Hematopoietic multipotent progenitor cell treated with erythropoietin and hydrocortisone succinate and interleukin-3 and kit ligand, for 17 days (in vitro differentiated cells): ENCODE data around the gene INSL3.
"Not testable (repeated sequence)": the region's sequence is repeated elsewhere in the genome, so short reads cannot be mapped to it uniquely, and the experiment has no call there.

Source experiments
- DNase-seq: peaks from one replicate; pipeline ENCODE4 v3.0.0-alpha.2; 2015; ENCODE audit warnings: low spot score

INSL3 gene

DNA sequence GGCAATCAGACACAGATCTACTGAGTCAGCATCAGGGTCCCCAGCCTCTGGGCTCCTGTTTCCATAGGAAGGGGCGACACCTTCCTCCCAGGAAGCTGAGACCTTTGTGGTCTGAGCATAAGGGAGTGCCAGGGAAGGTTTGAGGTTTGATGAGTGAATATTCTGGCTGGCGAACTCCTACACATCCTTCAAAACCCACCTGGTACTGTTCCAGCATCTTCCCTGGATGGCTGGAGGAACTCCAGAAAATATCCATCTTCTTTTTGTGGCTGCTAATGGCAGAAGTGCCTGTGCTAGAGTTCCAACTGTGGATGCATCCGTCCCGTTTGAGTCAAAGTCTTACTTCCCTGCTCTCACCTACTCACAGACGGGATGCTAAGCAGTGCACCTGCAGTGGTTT lies 9.2 kb downstream of the INSL3 start:
- DNase-seq: no peak

DNA sequence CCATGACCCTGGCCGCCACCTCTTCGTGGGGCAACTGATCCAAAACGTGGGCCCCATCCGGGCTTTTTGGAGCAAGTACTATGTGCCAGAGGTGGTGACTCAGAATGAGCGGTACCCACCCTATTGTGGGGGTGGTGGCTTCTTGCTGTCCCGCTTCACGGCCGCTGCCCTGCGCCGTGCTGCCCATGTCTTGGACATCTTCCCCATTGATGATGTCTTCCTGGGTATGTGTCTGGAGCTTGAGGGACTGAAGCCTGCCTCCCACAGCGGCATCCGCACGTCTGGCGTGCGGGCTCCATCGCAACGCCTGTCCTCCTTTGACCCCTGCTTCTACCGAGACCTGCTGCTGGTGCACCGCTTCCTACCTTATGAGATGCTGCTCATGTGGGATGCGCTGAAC lies 9.6 kb downstream of the INSL3 start:
- DNase-seq: no peak

DNA sequence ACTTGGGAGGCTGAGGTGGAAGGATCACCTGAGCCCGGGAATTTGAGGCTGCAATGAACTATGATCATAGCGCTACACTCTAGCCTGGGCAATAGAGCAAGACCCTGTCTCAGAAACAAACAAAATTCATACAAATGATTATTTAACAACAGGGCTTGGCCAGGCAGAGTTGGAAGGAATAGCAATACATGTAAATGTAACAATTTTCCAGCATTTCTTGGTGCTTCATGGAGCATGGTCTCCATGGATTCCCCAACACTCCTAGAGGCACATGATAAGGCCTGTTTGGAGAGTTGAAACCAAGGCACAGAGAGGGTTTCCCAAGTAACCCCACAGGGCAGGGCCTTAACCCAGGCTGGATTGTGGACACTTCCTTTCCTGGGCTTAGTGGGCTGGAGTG lies 10.2 kb downstream of the INSL3 start:
- DNase-seq: no peak

DNA sequence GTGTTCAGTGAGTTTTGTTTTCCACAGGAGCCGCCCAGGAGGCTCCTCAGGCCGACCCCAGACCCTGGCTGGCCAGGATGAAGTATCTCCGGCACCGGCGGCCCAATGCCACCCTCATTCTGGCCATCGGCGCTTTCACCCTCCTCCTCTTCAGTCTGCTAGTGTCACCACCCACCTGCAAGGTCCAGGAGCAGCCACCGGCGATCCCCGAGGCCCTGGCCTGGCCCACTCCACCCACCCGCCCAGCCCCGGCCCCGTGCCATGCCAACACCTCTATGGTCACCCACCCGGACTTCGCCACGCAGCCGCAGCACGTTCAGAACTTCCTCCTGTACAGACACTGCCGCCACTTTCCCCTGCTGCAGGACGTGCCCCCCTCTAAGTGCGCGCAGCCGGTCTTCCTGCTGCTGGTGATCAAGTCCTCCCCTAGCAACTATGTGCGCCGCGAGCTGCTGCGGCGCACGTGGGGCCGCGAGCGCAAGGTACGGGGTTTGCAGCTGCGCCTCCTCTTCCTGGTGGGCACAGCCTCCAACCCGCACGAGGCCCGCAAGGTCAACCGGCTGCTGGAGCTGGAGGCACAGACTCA lies 13.5 kb downstream of the INSL3 start:
- no peak for DNase-seq

DNA sequence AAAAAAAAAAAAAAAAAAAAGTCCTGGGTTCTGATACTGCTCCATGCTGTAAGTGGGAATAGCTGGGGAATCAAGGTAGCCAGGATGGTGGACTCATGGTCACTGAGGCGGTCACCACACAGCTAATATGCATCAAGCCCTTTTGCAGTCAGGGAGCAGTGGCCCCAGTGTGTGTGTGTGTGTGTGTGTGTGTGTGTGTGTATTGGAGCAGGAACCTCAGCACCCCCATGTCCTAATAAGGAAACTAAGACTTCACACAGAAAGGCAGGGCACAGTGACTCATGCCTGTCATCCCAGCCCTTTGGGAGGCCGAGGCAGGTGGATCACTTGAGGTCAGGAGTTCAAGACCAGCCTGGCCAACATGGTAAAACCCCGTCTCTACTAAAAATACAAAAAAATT lies 14.4 kb downstream of the INSL3 start:
- no peak for DNase-seq

DNA sequence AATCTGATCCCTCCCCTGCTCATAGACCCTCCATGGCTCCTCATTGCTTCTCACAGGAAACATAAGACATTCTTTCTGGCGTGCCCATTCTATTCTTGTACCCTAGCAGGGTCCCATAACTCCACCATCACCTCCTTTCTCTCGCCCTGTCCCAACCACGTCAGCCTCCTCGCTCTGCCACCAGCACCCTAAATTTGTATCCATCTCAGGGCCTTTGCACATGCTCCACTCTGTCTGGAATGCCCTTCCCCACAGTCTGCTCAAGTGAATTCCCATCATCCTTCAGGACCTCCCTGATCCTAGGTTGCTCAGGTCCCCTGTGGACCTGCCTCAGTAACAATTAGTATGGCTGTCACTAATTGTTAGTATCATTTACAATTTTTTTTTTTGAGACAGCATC lies 15.9 kb downstream of the INSL3 start:
- DNase-seq: no peak

DNA sequence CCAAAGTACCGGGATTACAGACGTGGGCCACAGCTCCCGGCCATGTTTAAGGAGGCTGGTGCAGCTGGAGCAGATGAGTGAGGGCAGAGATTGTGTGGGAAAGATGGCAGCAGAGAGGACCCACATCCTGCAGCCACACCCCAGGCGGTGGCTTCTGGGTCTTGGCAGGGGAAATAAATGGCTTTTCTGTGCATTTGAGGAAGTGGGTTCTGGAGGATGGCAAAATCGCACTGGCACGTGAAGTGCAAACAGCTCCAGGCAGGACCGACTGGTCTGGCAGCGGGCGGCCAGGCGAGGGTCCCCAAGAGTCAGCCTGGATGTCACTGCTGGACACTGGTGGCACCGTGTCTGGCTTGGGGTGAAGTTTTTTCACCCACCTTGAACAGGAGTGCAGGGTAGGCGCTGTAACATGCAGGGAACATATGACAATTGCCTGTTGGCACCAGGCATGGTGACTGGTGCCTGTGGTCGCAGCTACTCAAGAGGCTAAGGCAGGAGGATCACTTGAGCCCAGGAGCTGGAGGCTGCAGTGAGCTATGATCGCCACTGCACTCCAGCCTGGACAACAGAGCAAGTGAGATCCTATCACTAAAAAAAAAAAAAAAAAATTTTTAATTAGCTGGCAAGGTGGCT lies 17.9 kb downstream of the INSL3 start:
- no peak for DNase-seq

DNA sequence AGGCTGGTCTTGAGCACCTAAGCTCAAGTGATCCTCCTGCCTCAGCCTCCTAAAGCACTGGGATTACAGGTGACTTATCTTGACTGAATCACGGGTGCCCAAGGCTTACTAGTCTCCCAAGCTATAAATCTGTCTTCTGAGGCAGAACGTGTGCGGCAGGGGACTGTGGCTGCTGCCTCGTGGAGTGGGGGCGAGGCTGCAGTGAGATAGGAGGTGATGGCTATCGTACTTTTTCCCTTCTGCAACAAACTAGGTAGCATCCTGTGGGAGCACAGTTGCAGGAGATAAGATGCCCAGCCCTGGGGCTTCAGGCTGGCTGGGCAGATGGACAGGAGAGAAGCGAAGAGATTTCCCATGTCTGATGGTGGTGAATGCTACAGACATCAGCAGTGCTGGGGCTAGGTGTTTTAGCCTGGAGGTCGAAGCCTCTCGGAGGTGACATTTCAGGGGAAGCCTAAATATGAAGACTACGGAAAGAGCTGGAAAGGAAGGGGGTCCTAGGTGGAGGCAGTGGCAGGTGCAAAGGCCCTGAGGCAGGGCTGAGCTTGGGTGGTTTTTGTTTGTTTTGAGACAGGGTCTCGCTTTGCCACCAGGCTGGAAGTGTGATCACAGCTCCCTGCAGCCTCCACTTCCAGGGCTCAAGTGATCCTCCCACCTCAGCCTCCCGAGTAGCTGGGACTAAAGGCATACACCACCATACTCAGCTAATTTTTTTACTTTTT lies 19.0 kb downstream of the INSL3 start:
- no peak for DNase-seq

DNA sequence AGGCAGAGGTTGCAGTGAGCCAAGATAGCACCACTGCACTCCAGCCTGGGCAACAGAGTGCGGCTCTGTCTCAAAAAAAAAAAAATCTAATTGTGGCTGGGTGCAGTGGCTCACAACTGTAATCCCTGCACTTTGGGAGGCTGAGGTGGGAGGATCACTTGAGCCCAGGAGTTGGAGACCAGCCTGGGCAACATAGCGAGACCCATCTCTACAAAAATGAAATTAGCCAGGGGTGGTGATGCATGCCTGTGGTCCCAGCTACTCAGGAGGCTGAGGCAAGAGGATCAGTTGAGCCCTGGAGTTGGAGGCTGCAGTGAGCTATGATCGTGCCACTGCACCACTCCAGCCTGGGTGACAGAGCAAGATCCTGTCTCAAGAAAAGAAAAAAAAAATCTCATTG lies 22.7 kb downstream of the INSL3 start:
- not testable (repeated sequence) for DNase-seq

DNA sequence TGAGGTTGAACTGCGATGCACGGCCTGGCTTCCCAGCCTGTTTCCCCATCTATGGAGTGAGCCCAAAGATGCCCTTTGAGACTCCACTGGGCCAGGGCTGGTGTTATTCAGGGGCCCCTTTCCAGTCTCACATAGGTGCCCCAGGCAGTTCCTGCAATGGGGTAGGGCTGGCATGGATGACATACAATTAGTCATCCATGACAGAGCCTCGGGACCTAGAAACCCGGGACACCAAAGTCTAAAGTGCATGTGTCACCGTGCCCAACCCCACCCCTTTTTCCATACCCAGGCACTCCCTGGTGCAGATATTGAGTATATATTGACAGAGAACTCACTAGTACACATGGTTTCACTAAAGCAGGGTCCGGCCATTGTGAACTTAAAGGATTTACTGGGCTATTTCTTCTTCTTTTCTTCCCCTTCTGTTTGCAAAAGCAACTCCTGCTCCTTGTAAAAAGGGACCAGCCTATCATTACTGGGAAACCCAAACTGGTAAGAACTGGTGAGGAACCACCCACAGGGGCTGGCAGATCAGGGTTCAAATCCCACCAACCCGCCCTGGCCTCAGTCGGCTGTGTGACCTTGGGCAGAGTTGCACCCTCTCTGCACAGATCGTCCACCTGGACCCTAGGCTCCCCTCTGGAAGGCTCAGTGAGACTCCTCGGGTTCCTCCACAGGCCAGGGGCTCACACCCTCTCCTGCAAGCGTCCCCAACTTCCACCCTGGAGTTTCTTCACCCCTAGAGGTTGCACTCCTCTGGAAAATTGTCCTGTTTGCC lies 23.7 kb downstream of the INSL3 start:
- DNase-seq: no peak

DNA sequence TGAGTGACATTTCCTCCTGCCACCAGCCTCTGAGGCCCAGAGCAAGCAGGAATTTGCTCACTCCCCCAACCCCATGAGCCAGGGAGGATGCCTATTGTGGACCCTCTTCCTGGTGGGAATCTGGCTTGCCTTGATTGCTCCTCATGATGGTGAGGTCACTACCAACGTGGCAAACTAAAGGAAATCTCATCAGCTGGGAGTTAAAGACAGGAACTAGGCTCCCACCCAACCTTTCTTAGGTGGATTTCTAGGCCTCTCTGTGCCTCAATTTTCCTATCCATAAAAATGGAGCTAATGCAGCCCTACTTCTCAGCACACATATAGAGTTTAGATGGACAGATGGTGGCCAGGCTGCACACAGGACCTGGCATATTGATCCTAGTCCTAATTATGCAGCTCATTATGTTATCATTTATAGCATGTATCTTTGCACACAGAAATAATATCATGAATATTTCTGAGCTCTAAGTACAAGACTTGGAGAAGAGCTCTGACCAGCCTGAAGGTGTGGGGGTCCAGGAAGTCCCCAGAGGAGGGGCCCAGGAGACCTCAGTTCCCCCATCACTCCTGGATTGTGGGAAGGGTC lies 24.4 kb downstream of the INSL3 start:
- no peak for DNase-seq

DNA sequence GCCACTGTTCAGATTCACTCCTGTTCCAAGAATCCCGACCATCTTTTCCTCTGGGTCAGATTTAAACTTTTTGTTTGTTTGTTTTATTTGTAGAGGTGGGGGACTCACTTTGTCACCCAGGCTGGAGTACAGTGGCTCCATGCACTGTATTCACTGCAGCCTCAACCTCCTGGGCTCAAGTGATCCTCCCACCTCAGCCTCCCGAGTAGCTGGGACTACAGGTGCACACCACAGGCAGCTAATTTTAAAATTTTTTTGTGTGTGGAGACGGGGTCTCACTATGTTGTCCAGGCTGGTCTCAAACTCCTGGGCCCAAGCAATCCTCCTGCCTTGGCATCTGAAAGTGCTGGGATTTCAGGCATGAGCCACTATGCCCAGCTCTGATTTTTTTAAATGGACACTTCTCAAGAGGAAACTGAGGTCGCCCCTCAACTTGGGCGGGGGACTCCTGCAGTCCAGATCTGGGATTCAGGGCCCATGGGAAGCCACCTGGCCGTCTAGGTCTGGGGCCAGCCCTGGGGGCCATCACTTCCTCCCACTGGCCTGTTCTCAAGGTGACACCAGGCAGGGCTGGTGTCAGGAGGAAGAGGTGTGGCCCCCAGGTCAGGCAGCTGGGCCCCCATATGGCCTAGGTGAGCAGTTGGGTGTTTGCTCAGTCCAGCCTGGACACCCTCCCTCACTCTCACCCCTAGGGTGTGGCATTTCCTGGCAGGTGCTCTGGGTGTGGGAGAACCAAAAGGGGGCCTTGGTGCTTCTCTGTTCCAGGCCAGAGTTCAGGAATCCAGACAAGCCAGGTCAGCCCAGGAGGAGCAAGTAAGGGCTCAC lies 25.1 kb downstream of the INSL3 start:
- DNase-seq: no peak

DNA sequence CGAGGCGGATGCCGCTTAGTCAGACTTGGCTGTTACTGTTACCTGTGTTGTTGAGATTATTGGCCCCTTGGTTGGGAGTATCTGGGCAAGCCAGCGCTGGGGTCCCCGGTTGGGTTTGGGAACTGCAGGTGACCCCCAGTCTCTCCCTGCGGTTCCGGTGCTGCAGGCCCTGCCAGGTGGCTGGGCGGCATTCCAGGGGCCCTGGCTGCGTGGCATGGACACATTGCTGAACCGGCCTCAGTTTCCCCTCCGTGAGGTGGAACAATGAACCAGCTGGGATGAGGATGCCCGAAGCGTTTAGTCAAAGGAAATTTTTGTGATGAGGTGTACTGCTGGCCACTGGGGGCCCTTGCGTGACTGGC lies 25.8 kb downstream of the INSL3 start:
- no peak for DNase-seq

DNA sequence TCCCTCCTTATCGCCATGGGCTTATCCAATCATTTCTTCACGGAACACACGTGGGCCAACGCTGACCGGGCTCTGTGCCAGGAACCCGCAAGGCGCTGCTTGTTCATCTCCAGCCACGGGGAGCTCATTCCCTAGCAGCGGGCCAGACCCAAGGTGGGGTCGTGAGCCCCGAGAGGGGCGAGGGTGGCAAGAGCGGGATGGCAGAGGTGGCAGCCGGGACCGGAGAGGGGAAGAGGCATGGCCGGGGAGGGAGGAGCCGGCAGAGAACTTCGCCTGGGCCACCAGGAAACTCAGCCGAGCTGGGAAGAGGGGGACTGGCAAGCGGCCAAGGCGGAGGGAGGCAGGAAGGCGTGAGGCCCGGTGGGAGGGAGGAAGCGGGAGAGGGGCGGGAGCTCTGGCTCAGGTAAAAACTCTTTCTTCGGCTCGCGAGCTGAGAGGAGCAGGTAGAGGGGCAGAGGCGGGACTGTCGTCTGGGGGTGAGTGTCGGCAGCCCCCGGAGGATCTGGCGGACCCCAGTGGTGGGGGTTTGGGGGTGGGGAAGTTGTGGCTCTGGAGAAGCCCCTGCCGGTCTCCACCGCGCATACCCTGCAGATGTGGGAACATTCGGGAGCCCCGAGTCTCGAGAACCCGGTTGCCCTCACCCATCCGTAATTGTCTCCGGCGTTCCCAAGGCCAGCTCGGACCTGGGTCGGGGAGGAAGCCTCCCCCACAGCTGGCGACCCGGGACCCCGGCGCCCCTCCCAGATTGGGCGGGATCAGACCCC lies 26.4 kb downstream of the INSL3 start, which contains the start of gene B3GNT3:
TSS of gene B3GNT3 (plus strand) at position 408 of the 764 bp plus-strand sequence. CDS start 12,670 bp downstream, outside the sequence.
- peak; percentile 34 for DNase-seq

DNA sequence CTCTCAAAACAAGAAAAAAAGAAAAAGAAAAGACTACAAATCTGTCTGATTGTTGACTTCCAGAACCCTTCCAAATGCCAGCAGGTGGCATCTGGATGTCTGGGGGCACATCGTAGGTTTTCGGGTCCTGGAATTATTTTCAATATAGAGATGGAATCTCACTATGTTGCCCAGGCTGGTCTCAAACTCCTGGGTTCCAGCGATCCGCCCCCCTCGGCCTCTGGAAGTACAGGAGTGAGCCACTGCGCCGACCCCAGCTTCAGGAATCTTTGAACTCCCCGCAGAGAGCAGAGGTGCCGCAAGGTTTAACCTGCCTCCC lies 26.9 kb downstream of the INSL3 start:
- DNase-seq: no peak

DNA sequence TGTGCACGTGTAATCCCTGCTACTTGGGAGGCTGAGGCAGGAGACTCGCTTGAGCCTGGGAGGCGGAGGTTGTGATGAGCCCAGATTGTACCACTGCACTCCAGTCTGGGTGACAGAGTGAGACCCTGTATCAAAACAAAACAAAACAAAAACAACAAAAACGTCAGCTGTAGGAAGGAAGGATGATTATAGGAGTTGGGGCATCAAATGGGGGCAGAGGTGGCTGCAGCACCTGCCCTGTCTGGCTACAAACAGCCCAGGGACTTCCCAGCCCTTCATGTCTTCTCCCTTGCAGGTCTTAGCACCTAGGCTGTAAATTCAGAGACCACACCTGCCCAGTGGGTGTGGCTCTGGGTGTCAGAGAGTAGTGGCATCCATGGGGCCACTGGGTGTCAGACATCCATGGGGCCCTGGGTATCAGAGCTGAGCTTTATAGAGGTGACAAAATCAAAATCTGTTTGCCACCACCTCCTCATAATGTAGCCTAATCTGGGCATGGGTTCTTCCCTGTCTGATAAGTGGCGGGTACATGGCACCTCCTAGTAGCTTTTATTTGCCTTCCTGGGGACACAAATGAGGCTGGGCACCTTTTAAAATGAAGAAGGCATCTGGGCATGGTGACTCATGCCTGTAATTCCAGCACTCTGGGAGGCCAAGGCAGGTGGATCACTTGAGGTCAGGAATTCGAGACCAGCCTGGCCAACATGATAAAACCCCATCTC lies 31.1 kb downstream of the INSL3 start:
- DNase-seq: no peak

DNA sequence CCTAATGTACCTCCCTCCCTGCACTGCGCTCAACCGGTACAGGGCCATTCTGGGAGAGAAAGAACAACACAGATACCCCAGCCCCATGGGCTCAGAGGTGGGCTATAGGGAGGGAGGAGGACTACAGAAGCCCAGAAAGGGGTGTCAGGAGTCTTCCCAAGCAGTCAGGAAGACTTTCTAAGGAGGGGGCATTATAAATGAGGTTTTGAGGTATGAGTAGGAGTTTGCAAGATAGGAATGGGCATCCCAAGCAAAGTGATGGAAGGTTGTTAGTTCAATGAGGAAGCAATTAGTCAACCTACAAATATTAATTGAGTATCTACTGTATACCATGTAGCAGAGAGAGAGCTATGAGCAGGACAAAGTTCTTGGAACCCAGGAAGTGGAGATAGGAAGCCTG lies 32.7 kb downstream of the INSL3 start:
- DNase-seq: no peak

DNA sequence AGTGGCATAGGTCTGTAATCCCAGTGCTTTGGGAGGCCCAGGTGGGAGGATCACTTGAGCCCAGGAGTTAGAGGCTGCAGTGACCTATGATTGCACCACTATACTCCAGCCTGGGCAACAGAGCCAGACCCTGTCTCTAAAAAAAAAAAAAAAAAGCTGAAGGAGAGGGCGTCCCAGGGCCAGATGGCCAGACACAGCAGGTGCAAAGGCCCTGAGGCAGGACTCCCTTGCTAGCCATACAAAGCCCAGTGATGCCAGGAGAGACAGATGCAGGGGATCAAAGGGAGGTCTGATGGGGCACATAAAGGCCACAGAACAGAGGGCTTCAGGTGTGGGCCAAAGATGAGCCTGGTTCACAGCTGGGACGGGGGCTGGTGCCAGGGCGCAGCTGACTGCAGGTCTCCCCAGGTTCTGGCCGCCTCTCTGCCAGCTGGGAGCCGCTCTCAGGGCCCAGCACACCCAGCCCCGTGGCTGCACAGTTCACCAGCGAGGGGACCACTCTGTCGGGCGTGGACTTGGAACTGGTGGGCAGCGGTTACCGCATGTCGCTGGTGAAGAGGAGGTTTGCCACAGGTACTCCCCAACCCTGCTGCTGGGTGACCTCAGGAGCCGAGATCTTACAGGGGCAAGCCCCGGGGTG lies 33.9 kb downstream of the INSL3 start:
- no peak for DNase-seq

DNA sequence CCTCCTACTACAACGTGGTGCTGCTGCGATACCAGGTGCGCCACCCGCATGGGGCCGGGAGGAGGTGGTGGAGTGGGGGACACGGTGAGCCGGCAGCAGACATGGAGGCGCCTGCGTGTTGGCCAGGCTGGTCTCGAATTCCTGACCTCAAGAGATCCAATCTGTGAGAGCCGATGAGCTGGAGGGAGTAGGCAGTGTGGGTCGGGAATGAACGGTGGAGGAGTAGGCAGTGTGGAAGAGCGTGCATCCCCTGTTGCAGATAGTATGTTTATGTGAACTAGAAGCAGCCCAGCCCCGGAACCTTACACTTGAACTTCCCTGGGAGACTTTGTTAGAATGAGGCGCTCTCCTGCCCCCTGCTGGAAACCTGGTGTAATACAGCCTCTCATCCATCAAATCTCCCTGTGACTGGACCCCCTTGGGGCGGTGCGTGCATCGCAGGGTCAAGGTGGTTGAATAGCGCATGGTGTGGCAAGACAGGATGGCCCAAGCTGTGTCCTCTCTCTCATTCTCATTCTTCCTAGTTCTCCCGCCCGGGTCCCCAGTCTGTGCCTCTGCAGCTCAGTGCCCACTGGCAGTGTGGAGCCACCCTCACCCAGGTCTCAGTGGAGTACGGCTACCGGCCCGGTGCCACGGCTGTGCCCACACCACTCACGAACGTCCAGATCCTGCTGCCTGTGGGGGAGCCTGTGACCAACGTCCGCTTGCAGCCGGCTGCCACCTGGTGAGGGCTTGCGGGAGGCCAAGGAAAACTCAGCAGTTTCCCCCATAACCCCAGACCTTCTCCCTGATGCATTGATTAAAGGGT lies 36.9 kb downstream of the INSL3 start:
- DNase-seq: peak; percentile 66
